GM18907 (cell line): ENCODE results near the gene CCDC167.
"Not testable (repeated sequence)": the region's sequence is repeated elsewhere in the genome, so short reads cannot be mapped to it uniquely, and the experiment has no call there.

ENCODE experiments used
- ATAC-seq: cut with Tn5 transposase; IDR thresholded peaks from one replicate; pipeline ENCODE4 v1.9.1; 2021; ENCODE audit warnings: mild to moderate bottlenecking, moderate library complexity; ENCODE audit not compliant: unreplicated experiment

CCDC167 gene

GRCh38 chr6:37477656-37478435 is 21.8 kb downstream of the CCDC167 start:
- ATAC-seq: no peak

GRCh38 chr6:37477191-37477590 is 22.5 kb downstream of the CCDC167 start:
- ATAC-seq: no peak

- no peak for ATAC-seq
Measured at GRCh38 chr6:37474316-37474715, 25.4 kb downstream of the CCDC167 start.

- ATAC-seq: no peak
Measured at GRCh38 chr6:37473364-37474095, 26.2 kb downstream of the CCDC167 start.

GRCh38 chr6:37467718-37468117 is 32.0 kb downstream of the CCDC167 start:
- ATAC-seq: no peak

- ATAC-seq: no peak
Measured at GRCh38 chr6:37463110-37463509, 36.6 kb downstream of the CCDC167 start.

GRCh38 chr6:37460805-37461204 is 38.9 kb downstream of the CCDC167 start:
- ATAC-seq: no peak

GRCh38 chr6:37459981-37460800 is 39.5 kb downstream of the CCDC167 start:
- no peak for ATAC-seq

GRCh38 chr6:37456816-37457560 is 42.7 kb downstream of the CCDC167 start:
- no peak for ATAC-seq

GRCh38 chr6:37456126-37456525 is 43.6 kb downstream of the CCDC167 start:
- ATAC-seq: no peak

GRCh38 chr6:37454420-37455140 is 45.1 kb downstream of the CCDC167 start:
- no peak for ATAC-seq

- ATAC-seq: no peak
Measured at GRCh38 chr6:37452522-37452921, 47.2 kb downstream of the CCDC167 start.

GRCh38 chr6:37451441-37452193 is 48.1 kb downstream of the CCDC167 start:
- ATAC-seq: no peak

- no peak for ATAC-seq
Measured at GRCh38 chr6:37449984-37450383, 49.7 kb downstream of the CCDC167 start.

GRCh38 chr6:37443216-37443542 is 56.5 kb downstream of the CCDC167 start:
- ATAC-seq: not testable (repeated sequence)

GRCh38 chr6:37442416-37443215 is 57.1 kb downstream of the CCDC167 start:
- no peak for ATAC-seq

GRCh38 chr6:37441651-37442050 is 58.0 kb downstream of the CCDC167 start:
- no peak for ATAC-seq

- no peak for ATAC-seq
Measured at GRCh38 chr6:37438930-37439329, 60.8 kb downstream of the CCDC167 start.

- no peak for ATAC-seq
Measured at GRCh38 chr6:37435816-37436215, 63.9 kb downstream of the CCDC167 start.
